Measurements from ENCODE around the gene SPTB.

Gene SPTB

GRCh38 chr14:64788706-64789105, 91.0 kb downstream of the SPTB start:
- no peak for DNase-seq (ENCODE audit: low spot score)

- no peak for DNase-seq (ENCODE audit: low spot score)
These were observed 92.1 kb downstream of the SPTB start for GRCh38 chr14:64787619-64788018.

DNA sequence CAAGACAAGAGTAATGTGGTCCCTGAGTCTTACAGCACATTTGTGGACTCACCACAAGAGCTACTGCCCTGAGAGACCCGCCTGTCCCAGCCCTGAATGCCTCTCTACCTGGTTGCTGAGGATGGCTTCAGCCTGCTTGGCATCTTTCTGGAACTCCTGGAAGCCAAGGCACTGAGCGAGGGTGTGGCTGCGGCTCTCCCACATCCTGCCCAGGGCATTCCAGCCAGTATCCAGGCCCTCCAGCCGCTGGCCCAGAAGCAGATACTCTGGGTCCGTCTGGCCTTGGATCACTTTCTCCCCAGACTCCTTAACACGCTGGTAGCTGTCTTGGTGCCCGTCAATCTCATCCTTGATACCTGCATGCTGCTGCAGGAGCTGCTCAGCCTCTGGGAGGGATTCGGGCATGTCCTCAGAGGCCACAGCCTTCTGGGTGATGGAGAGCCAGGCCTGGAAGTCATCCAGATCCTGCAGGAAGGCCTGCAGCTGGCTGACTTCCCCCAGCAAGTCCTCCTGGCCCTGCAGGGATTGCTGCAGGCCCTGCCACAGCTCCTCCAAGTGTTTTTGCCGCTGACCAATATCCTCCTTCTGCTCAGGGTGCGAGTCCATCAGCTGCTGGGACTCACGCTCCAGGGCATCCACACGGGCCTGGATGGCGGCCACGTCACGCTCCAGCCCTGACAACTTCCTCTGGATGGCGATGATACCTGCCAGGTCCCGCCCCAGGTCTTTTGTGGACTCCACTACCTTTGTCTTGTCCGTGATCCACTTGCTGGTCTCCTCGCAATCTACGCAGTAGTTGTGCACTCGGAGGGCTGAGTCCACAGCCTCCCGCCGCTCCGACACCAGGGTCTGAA, 93.2 kb downstream of the SPTB start:
- DNase-seq (ENCODE audit: low spot score), result no peak

DNA sequence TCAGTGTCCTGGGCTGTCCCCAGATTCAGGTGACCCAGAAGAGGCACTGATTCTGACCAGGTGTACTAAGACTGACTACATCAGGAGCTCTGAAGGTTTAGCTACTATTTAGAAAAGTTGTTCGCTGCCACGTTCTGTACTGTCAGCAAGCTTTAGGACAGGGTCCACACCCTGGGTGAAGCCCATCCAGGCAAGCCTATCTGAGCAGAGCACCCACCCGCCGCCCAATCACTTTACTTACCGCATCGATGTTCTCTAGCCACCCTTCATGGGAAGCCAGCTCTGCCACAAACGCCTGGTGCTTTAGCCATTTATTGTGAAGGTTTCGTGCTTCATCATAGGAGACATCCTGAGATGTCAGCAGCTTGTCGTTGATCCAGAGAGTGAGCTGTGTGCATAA, 95.7 kb downstream of the SPTB start:
- no peak for DNase-seq (ENCODE audit: low spot score)

GRCh38 chr14:64782196-64782595, 97.5 kb downstream of the SPTB start:
- no peak for DNase-seq (ENCODE audit: low spot score)

GRCh38 chr14:64779472-64779871, 100.2 kb downstream of the SPTB start:
- no peak for DNase-seq (ENCODE audit: low spot score)

DNA sequence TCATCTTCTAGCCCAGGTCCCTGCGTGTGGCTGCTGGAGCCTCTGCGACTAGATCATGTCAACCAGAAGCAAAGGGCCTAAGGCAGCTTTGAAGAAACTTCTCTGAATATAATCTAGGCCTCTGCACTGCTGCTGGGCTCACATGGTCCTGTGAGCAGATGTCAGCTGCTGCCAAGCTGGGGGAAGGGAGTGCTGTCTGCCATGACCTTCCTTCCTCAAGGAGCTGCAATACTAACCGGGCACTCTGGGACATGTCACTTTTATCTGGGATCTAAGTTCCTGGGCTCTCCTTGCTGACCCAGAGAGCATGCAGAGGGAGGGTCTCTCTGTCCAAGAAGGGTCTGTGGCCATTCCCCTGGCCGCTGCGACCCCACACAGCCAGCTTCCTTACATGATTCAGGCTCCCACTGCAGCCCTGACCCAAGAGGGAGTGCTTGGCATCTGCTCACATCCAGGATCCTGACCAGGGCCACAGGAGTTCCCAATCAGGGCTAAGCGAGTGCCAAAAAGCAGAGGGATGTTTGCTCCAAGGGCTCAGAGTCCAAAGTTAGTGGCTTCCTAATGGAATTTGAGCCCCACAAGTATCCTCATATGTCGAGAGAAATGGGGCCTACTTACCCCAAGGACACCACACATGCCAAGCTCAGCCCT, 101.5 kb downstream of the SPTB start:
- no peak for DNase-seq (ENCODE audit: low spot score)

GRCh38 chr14:64777461-64777860, 102.2 kb downstream of the SPTB start:
- no peak for DNase-seq (ENCODE audit: low spot score)

- no peak for DNase-seq (ENCODE audit: low spot score)
These were observed 104.5 kb downstream of the SPTB start for GRCh38 chr14:64775081-64775777.

DNA sequence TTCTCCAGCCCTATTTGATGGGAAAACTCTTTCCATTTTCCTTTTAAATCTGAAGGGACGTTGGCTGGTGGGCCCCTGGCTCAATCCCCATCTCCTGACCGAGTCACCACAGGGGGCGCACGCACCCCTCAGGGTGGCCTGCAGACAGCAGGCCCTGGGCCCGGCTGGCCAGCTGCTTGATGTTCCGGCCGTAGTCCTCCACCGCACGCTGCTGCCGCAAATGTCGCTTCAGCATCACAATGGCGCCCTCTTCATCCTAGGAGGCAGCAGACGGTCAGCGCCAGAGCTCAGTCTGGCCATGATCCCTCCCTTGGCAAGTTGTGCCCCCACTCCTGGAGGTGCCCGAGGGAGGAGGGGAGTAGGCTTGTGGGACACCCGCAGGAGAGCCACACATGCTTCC, 105.4 kb downstream of the SPTB start:
- DNase-seq (ENCODE audit: low spot score), result no peak

- DNase-seq (ENCODE audit: low spot score), result no peak
These were observed 106.1 kb downstream of the SPTB start for GRCh38 chr14:64773577-64773976.

DNA sequence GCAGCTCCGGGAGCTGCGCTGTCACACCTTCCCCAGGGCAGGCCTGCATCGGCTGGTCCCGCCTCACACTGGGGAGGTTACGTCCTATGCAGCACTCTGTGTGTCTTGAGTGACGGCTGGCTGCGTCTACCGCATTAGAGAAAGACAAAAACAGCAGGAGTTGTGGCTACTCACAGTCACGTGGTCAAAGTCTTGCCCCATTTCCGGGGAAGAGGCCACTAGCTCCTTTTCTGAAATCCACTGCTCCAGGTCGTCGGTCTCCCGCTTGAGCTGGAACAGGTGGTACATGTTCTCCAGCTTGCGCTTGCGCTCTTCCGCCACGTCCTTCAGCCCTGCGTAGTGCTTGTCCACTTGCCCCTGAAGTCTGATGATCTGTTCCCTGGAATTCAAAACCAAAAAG, 106.7 kb downstream of the SPTB start:
- DNase-seq (ENCODE audit: low spot score), result no peak

DNA sequence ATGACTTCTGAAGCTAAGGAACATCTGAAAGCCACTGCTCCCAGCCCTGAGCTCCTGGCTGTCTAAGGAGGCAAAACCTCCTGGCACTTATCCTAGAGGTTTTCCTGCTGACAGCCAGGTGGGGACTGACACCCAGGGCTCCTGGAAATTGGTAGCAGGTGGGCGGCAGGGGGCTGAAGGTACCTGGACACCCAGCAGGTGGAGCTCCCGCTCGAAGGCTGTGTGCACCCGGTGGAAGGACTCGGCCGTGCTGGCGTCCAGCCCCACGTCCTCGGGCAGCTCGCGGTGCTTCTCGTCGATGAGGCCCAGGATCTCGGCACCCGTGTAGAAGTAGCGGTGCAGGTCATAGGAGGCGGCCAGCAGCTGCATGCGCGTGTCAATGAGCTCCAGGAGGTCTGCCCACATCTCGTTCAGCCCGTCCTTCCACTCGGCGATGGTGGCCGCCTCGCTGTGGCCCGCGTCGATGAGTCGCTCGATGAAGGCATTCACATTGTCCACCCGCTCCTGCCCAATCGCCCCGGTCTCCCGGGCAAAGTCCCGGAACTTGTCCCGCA, 107.2 kb downstream of the SPTB start:
- DNase-seq (ENCODE audit: low spot score), result no peak

GRCh38 chr14:64771161-64771560, 108.5 kb downstream of the SPTB start:
- DNase-seq (ENCODE audit: low spot score), result no peak

DNA sequence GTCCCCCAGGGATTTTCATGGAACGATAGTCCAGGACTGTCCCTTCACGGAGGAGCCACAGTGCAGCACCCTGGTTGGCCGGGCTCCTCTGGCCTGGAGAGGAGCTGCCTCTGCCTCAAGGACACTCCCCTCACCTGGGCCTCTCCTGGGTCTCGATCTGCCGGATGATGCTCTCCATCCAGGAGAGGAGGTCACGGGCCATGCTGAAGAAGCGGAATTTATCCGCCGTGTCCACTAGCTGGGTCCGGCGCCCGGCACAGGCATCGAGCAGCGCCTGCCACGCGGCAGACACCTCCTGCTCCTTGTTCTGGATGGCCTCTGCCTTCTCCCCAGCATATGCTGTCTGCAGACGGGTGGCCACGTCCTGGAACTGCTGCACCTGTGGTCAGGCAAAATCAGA, 109.0 kb downstream of the SPTB start:
- no peak for DNase-seq (ENCODE audit: low spot score)

DNA sequence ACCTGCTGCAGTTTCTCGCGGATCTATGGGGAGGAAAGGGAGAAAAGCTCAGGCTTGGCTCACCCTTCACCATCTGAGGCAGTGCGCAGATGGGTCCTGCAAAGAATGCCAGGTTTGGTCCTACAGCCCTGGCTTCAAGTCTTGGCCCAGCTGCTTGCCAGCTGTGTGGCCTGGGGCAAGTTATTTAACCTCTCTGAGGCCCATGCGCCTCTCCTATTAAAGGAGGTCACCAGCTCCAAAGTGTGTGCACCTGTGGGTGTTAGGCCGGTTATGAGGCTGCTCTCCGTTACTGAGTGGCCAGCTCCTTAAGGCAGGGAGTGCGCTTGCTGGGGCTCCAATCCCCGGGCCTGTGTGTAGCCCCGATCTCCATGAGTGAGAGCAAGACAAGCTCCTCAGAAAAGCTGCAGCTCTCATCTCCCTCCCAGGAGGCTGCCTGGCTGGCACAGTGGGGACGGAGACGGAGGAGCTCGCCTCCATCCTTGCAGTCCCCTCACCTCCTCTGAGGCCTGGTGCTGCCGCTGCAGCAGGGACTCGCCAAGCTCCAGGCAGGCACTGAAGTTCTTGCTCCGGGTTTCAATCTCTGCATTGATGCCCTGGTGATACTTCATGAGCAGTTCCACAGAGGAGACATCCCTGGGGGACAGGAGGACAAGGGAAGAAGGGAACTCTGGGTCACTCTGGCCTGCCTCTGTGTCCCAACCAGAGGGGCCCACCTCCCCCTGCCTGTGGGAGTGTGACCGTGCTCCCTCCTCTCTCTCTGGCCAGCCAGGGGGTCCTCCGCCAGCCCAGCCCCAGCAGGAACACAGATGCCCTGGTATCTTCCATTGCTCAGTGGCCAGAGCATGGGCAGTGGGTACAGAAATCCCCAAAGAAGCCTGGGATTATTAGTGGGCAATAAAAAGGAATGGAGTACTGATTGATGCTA, 110.3 kb downstream of the SPTB start:
- no peak for DNase-seq (ENCODE audit: low spot score)

GRCh38 chr14:64768401-64769095, 111.2 kb downstream of the SPTB start:
- no peak for DNase-seq (ENCODE audit: low spot score)

GRCh38 chr14:64767215-64767964, 112.3 kb downstream of the SPTB start:
- no peak for DNase-seq (ENCODE audit: low spot score)

GRCh38 chr14:64766430-64767151, 113.1 kb downstream of the SPTB start:
- DNase-seq (ENCODE audit: low spot score), result no peak

Measured in D341Med (cell line).